H9 (cell line): ENCODE data around the gene RCSD1. TPM values are rescaled to one million over a fixed set of nuclear protein-coding genes. Genes with fewer than 3 reads are reported as not detected.

ENCODE experiments used
- DNase-seq: peaks from one replicate; pipeline ENCODE4 v3.0.0-alpha.2; 2017
- H2AFZ ChIP-seq: one replicate; pipeline ENCODE4 v1.6.1; 2013; ENCODE audit warnings: mild to moderate bottlenecking, low read length, control low read depth, moderate library complexity
- H2AK5ac ChIP-seq: 2 replicates; pipeline ENCODE4 v1.6.1; 2013; ENCODE audit warnings: low read length, control low read depth, mixed read lengths; ENCODE audit not compliant: insufficient read length
- H2BK120ac ChIP-seq: one replicate; pipeline ENCODE4 v1.6.1; 2013; ENCODE audit warnings: low read depth, mild to moderate bottlenecking, low read length, control low read depth, inconsistent platforms; ENCODE audit not compliant: poor library complexity, severe bottlenecking
- H2BK12ac ChIP-seq: 2 replicates; pipeline ENCODE4 v1.6.1; 2013; ENCODE audit warnings: low read length, control low read depth, mixed read lengths, low read depth; ENCODE audit not compliant: insufficient read length
- H2BK15ac ChIP-seq: 2 replicates; pipeline ENCODE4 v1.6.1; 2013; ENCODE audit warnings: low read depth, low read length, control low read depth
- H2BK20ac ChIP-seq: one replicate; pipeline ENCODE4 v1.6.1; 2013; ENCODE audit warnings: low read depth, mild to moderate bottlenecking, low read length, control low read depth, inconsistent platforms; ENCODE audit not compliant: poor library complexity, severe bottlenecking
- H2BK5ac ChIP-seq: 2 replicates; pipeline ENCODE4 v1.6.1; 2013; ENCODE audit warnings: low read length, control low read depth, mixed read lengths; ENCODE audit not compliant: insufficient read length
- H3K14ac ChIP-seq: 2 replicates; pipeline ENCODE4 v1.6.1; 2013; ENCODE audit warnings: low read length, control low read depth; ENCODE audit not compliant: insufficient read depth
- H3K18ac ChIP-seq: 2 replicates; pipeline ENCODE4 v1.6.1; 2013; ENCODE audit warnings: low read depth, mild to moderate bottlenecking, mixed read lengths, low read length, control low read depth; ENCODE audit not compliant: insufficient read length
- H3K23ac ChIP-seq: 2 replicates; pipeline ENCODE4 v1.6.1; 2013; ENCODE audit warnings: low read length, control low read depth, mixed read lengths, low read depth; ENCODE audit not compliant: insufficient read length
- H3K23me2 ChIP-seq: 2 replicates; pipeline ENCODE4 v1.6.1; 2013; ENCODE audit warnings: low read depth, mild to moderate bottlenecking, mixed read lengths, low read length, control low read depth; ENCODE audit not compliant: insufficient read length, poor library complexity, severe bottlenecking
- H3K27ac ChIP-seq: 2 replicates; pipeline ENCODE4 v1.5.1; 2013; ENCODE audit warnings: low read length, control low read depth, mixed read lengths, low read depth; ENCODE audit not compliant: insufficient read length
- H3K27me3 ChIP-seq: 2 replicates; pipeline ENCODE4 v1.6.1; 2013; ENCODE audit warnings: low read length, control low read depth, inconsistent platforms; ENCODE audit not compliant: insufficient read depth
- H3K4ac ChIP-seq: 2 replicates; pipeline ENCODE4 v1.6.1; 2013; ENCODE audit warnings: low read depth, mild to moderate bottlenecking, control low read depth, inconsistent platforms, low read length, moderate library complexity
- H3K4me1 ChIP-seq: 2 replicates; pipeline ENCODE4 v1.6.1; 2013; ENCODE audit warnings: low read length, control low read depth, inconsistent platforms; ENCODE audit not compliant: insufficient read depth
- H3K4me2 ChIP-seq: 2 replicates; pipeline ENCODE4 v1.6.1; 2013; ENCODE audit warnings: low read length, control low read depth, mixed read lengths; ENCODE audit not compliant: insufficient read length, insufficient read depth
- H3K56ac ChIP-seq: 2 replicates; pipeline ENCODE4 v1.6.1; 2013; ENCODE audit warnings: low read depth, mild to moderate bottlenecking, mixed read lengths, low read length, control low read depth; ENCODE audit not compliant: insufficient read length
- H3K79me1 ChIP-seq: 2 replicates; pipeline ENCODE4 v1.6.1; 2013; ENCODE audit warnings: low read depth, mild to moderate bottlenecking, moderate library complexity, low read length, control low read depth, inconsistent platforms; ENCODE audit not compliant: insufficient read depth, poor library complexity, severe bottlenecking
- H3K79me2 ChIP-seq: 2 replicates; pipeline ENCODE4 v1.6.1; 2013; ENCODE audit warnings: low read length, control low read depth, inconsistent platforms; ENCODE audit not compliant: insufficient read depth
- H3K9ac ChIP-seq: 2 replicates; pipeline ENCODE4 v1.6.1; 2013; ENCODE audit warnings: low read length, control low read depth, mixed read lengths; ENCODE audit not compliant: insufficient read length; ENCODE audit errors: extremely low read depth
- H3K9me3 ChIP-seq: one replicate; pipeline ENCODE4 v1.6.1; 2013; ENCODE audit warnings: low read depth, low read length, inconsistent platforms; ENCODE audit not compliant: control insufficient read depth
- H3T11ph ChIP-seq: one replicate; pipeline ENCODE4 v1.6.1; 2013; ENCODE audit warnings: mild to moderate bottlenecking, low read length, control low read depth, inconsistent platforms
- H4K20me1 ChIP-seq: one replicate; pipeline ENCODE4 v1.6.1; 2013; ENCODE audit not compliant: control insufficient read depth, insufficient read length, insufficient read depth
- H4K5ac ChIP-seq: 2 replicates; pipeline ENCODE4 v1.6.1; 2013; ENCODE audit warnings: low read depth, mild to moderate bottlenecking, mixed read lengths, low read length, control low read depth; ENCODE audit not compliant: insufficient read length
- H4K8ac ChIP-seq: replicated peaks from 2 replicates; pipeline ENCODE4 v1.6.1; 2013; ENCODE audit warnings: low read length, control low read depth, mixed read lengths, low read depth; ENCODE audit not compliant: insufficient read length
- H4K91ac ChIP-seq: 2 replicates; pipeline ENCODE4 v1.6.1; 2013; ENCODE audit warnings: low read depth, mild to moderate bottlenecking, moderate library complexity, mixed read lengths, low read length, control low read depth; ENCODE audit not compliant: insufficient read length
- H3K27ac Mint-ChIP-seq, 3 experiments: 2 replicates in 2 of 3; 3 replicates in 1 of 3; pipeline ENCODE4 v1.8.0; 2020 to 2021; ENCODE audit warnings: mixed read lengths in 3 of 3, mild to moderate bottlenecking in 1 of 3, moderate library complexity in 1 of 3
- H3K27me3 Mint-ChIP-seq: 2 replicates; pipeline ENCODE4 v1.8.0; 2021; ENCODE audit warnings: low read depth, mild to moderate bottlenecking, moderate library complexity, mixed read lengths
- H3K36me3 Mint-ChIP-seq, 3 experiments: 2 replicates in 2 of 3; 3 replicates in 1 of 3; pipeline ENCODE4 v1.8.0; 2020 to 2021; ENCODE audit warnings: low read depth in 3 of 3, mixed read lengths in 3 of 3; ENCODE audit not compliant: insufficient read depth in 1 of 3
- H3K4me1 Mint-ChIP-seq, 2 experiments: 2 replicates each; pipeline ENCODE4 v1.8.0; 2020; ENCODE audit warnings: mixed read lengths in 2 of 2
- H3K4me3 Mint-ChIP-seq, 2 experiments: 2 replicates in 1 of 2; 3 replicates in 1 of 2; pipeline ENCODE4 v1.8.0; 2020 to 2021; ENCODE audit warnings: mild to moderate bottlenecking in 2 of 2, mixed read lengths in 2 of 2, moderate library complexity in 1 of 2
- H3K9me3 Mint-ChIP-seq, 2 experiments: 2 replicates in 1 of 2; 3 replicates in 1 of 2; pipeline ENCODE4 v1.8.0; 2020; ENCODE audit warnings: mild to moderate bottlenecking in 2 of 2, mixed read lengths in 2 of 2, moderate library complexity in 1 of 2
- CTCF ChIP-seq: fragments of 200-600 bp; sonication (generic); conservative IDR thresholded peaks from 3 replicates; pipeline ENCODE4 v1.8.0; 2021; ENCODE audit warnings: antibody characterized with exemption, mild to moderate bottlenecking
- WGBS: extraction: QIAGEN DNeasy Blood & Tissue Kit; methylation state at CpG from one replicate; pipeline ENCODE4 v1.1.7; 2013; ENCODE audit warnings: missing lambda C conversion rate, low lambda C conversion rate, mixed read lengths; ENCODE audit not compliant: insufficient read length; ENCODE audit errors: extremely low coverage; 5-methylcytosine and 5-hydroxymethylcytosine counted together
- total RNA-seq: library from RNA; stranded (reverse); gene quantifications from 2 replicates; pipeline ENCODE4 v1.2.1, GENCODE V29; 2021

RCSD1 gene
- total RNA-seq, 1 experiment from 2014 or later, result 0.13 TPM

- no peaks in the 10 kb centered on the region; the same call in 1 of the 2 replicates for H3K27me3 ChIP-seq
- Mint-ChIP-seq H3K36me3 (peaks cover 0 to 2% (median 0%) of the 10 kb centered on the region in 3 experiments; a peak in 2 of 7 replicates), H3K9me3 (peaks cover 2 to 7% of the 10 kb centered on the region in 2 experiments; a peak in 2 of 5 replicates), H3K27ac (no peak overlapping the region), H3K4me3 (peak overlapping the region; percentile 87 to 89), H3K27me3 (peaks cover 27% of the 10 kb centered on the region), H3K4me1 (peaks cover 21 to 34% of the 10 kb centered on the region in 2 experiments)
- no peak overlapping the region for H2AFZ ChIP-seq
- H2BK20ac ChIP-seq, result no peak overlapping the region
- no peak overlapping the region for H3K56ac ChIP-seq
- H3K4me1 ChIP-seq, result 0 out of 2 replicates have a peak, but pooled peaks cover 4% of the 10 kb centered on the region
- no peak overlapping the region for H3K27ac ChIP-seq
- H3K4ac ChIP-seq, result no peak overlapping the region
- no peak overlapping the region for H2BK15ac ChIP-seq
- no peak overlapping the region for H2BK12ac ChIP-seq
- H3K79me2 ChIP-seq, result no peaks in the 10 kb centered on the region
- H3K14ac ChIP-seq, result no peak overlapping the region
- no peak overlapping the region for H2BK5ac ChIP-seq
- H3K23ac ChIP-seq, result no peak overlapping the region
- no peak for DNase-seq
- H4K91ac ChIP-seq, result no peak overlapping the region
- H4K8ac ChIP-seq, result no peak overlapping the region
- no CpG with 5 or more reads among the region's 28 CpGs for WGBS
- peaks cover 5% of the 10 kb centered on the region for H3K23me2 ChIP-seq
- H3K79me1 ChIP-seq, result no peaks in the 10 kb centered on the region
- no peak overlapping the region for H2AK5ac ChIP-seq
- H2BK120ac ChIP-seq, result no peak overlapping the region
- no peak overlapping the region for H3T11ph ChIP-seq
- H3K9ac ChIP-seq, result no peak overlapping the region
- H4K20me1 ChIP-seq, result no peaks in the 10 kb centered on the region
- no peak overlapping the region for H3K18ac ChIP-seq
- no peaks in the 10 kb centered on the region for H3K9me3 ChIP-seq
- no peak overlapping the region for H4K5ac ChIP-seq
- H3K4me2 ChIP-seq, result peak overlapping the region; percentile 49
- TF ChIP-seq CTCF, result no peak
Measured at GRCh38 chr1:167714098-167714438, 84.0 kb downstream of the RCSD1 start.
